HepG2 (cell line): ENCODE data around the gene DNTTIP2. TPM values are rescaled to one million over a fixed set of nuclear protein-coding genes. Genes with fewer than 3 reads are reported as not detected.

Experiments used
- ARNT2 ChIP-seq: sonication (generic); formaldehyde crosslinking; IDR thresholded peaks from 2 replicates; pipeline ENCODE4 v1.8.0; 2022; ENCODE audit warnings: mild to moderate bottlenecking, low read depth, missing genetic modification reagents, moderate library complexity
- ATF4 ChIP-seq, 2 experiments: fragments of 450-650 bp in 1 of 2; sonication (generic) in 1 of 2; formaldehyde crosslinking; IDR thresholded peaks; 2 replicates each; pipeline versions ENCODE4 v1.5.0 to v1.8.0; 2020 to 2022; ENCODE audit warnings: mild to moderate bottlenecking in 1 of 2, missing genetic modification reagents in 1 of 2
- CEBPB ChIP-seq: IDR thresholded peaks from 2 replicates; pipeline ENCODE4 v1.6.1; 2011; ENCODE audit warnings: low read depth, low read length, improper control_type of control experiment, borderline replicate concordance
- ERF ChIP-seq: IDR thresholded peaks from 2 replicates; pipeline ENCODE4 v1.6.1; 2018; ENCODE audit warnings: missing biosample characterization, missing genetic modification reagents
- FOXO1 ChIP-seq: sonication (generic); formaldehyde crosslinking; IDR thresholded peaks from 2 replicates; pipeline ENCODE4 v1.4.0; 2020; ENCODE audit warnings: missing genetic modification reagents
- HDAC2 ChIP-seq: sonication (generic); formaldehyde crosslinking; IDR thresholded peaks from 2 replicates; pipeline ENCODE4 v1.4.0; 2020; ENCODE audit warnings: missing genetic modification reagents
- HOXA9 ChIP-seq: sonication (generic); formaldehyde crosslinking; IDR thresholded peaks from 2 replicates; pipeline ENCODE4 v1.8.1; 2022; ENCODE audit warnings: missing genetic modification reagents, mild to moderate bottlenecking, moderate library complexity, borderline replicate concordance
- ISL2 ChIP-seq: sonication (generic); formaldehyde crosslinking; IDR thresholded peaks from 2 replicates; pipeline ENCODE4 v1.5.0; 2020; ENCODE audit warnings: missing genetic modification reagents
- KDM3A ChIP-seq: IDR thresholded peaks from 2 replicates; pipeline ENCODE4 v1.6.1; 2018; ENCODE audit warnings: low read depth, missing compliant biosample characterization
- NFYB ChIP-seq: sonication (generic); formaldehyde crosslinking; IDR thresholded peaks from 2 replicates; pipeline ENCODE4 v1.4.0; 2020; ENCODE audit warnings: missing genetic modification reagents
- ONECUT2 ChIP-seq: sonication (generic); formaldehyde crosslinking; IDR thresholded peaks from 2 replicates; pipeline ENCODE4 v1.4.0; 2020; ENCODE audit warnings: missing genetic modification reagents
- RARA ChIP-seq: IDR thresholded peaks from 2 replicates; pipeline ENCODE4 v1.6.1; 2016; ENCODE audit warnings: missing genetic modification reagents, missing compliant biosample characterization
- RELA ChIP-seq: sonication (generic); formaldehyde crosslinking; IDR thresholded peaks from 2 replicates; pipeline ENCODE4 v1.4.0; 2020; ENCODE audit warnings: missing genetic modification reagents
- RXRB ChIP-seq: IDR thresholded peaks from 2 replicates; pipeline ENCODE4 v1.6.1; 2016; ENCODE audit warnings: borderline replicate concordance, missing genetic modification reagents, missing compliant biosample characterization
- SAP130 ChIP-seq: IDR thresholded peaks from 2 replicates; pipeline ENCODE4 v1.6.1; 2016; ENCODE audit warnings: low read depth
- SOX13 ChIP-seq, 3 experiments: fragments of 450-650 bp in 1 of 3; sonication (generic) in 1 of 3; formaldehyde crosslinking in 1 of 3; IDR thresholded peaks in 2 of 3; conservative IDR thresholded peaks in 1 of 3; 2 replicates each; pipeline versions ENCODE4 v1.5.0 to v1.6.1; 2016 to 2020; ENCODE audit warnings: antibody characterized with exemption in 1 of 3, mild to moderate bottlenecking in 1 of 3, missing compliant biosample characterization in 1 of 3, missing genetic modification reagents in 1 of 3, moderate library complexity in 1 of 3
- SOX5 ChIP-seq: IDR thresholded peaks from 2 replicates; pipeline ENCODE4 v1.6.1; 2016; ENCODE audit warnings: borderline replicate concordance
- TFDP2 ChIP-seq: sonication (generic); formaldehyde crosslinking; IDR thresholded peaks from 2 replicates; pipeline ENCODE4 v1.4.0; 2020; ENCODE audit warnings: missing genetic modification reagents
- THAP8 ChIP-seq: sonication (generic); formaldehyde crosslinking; IDR thresholded peaks from 2 replicates; pipeline ENCODE4 v1.5.1; 2020; ENCODE audit warnings: missing genetic modification reagents, mild to moderate bottlenecking, borderline replicate concordance
- ZBTB10 ChIP-seq: sonication (generic); formaldehyde crosslinking; IDR thresholded peaks from 2 replicates; pipeline ENCODE4 v1.4.0; 2020; ENCODE audit warnings: missing genetic modification reagents, borderline replicate concordance
- ZBTB21 ChIP-seq: sonication (generic); formaldehyde crosslinking; IDR thresholded peaks from 2 replicates; pipeline ENCODE4 v1.4.0; 2020; ENCODE audit warnings: missing genetic modification reagents
- ZC3H13 ChIP-seq: sonication (generic); formaldehyde crosslinking; IDR thresholded peaks from 2 replicates; pipeline ENCODE4 v1.8.1; 2023; ENCODE audit warnings: mild to moderate bottlenecking, missing genetic modification reagents, moderate library complexity
- ZFP36L1 ChIP-seq: sonication (generic); formaldehyde crosslinking; IDR thresholded peaks from 2 replicates; pipeline ENCODE4 v1.8.0; 2022; ENCODE audit warnings: mild to moderate bottlenecking, missing genetic modification reagents, moderate library complexity
- ZNF317 ChIP-seq: sonication (generic); formaldehyde crosslinking; IDR thresholded peaks from 2 replicates; pipeline ENCODE4 v1.5.0; 2020; ENCODE audit warnings: mild to moderate bottlenecking, missing genetic modification reagents
- ZNF674 ChIP-seq: sonication (generic); formaldehyde crosslinking; IDR thresholded peaks from 2 replicates; pipeline ENCODE4 v1.5.0; 2020; ENCODE audit warnings: low read depth, mild to moderate bottlenecking, missing genetic modification reagents
- ZNF747 ChIP-seq: sonication (generic); formaldehyde crosslinking; IDR thresholded peaks from 2 replicates; pipeline ENCODE4 v1.8.1; 2023; ENCODE audit warnings: missing genetic modification reagents, mild to moderate bottlenecking, borderline replicate concordance
- ZSCAN21 ChIP-seq: sonication (generic); formaldehyde crosslinking; IDR thresholded peaks from 2 replicates; pipeline ENCODE4 v1.8.0; 2022; ENCODE audit warnings: mild to moderate bottlenecking, missing genetic modification reagents, moderate library complexity, borderline replicate concordance
- polyA plus RNA-seq, 8 experiments: library from polyadenylated mRNA; depleted of rRNA in 3 of 8; stranded (reverse) in 7 of 8; unstranded in 1 of 8; fragments of >200 nt; fragmentation: Illumina TruSeq in 4 of 8; extraction: Trizol in 4 of 8; gene quantifications; 2 replicates each; pipeline versions ENCODE4 v1.2.1 to v1.2.3, GENCODE V29; 2011 to 2016; ENCODE audit warnings: low read depth in 4 of 8, missing spikeins in 1 of 8, mixed read lengths in 1 of 8; ENCODE audit not compliant: insufficient read depth in 1 of 8
- total RNA-seq, 5 experiments: library from RNA; depleted of rRNA; stranded (reverse); fragments of >200 nt; fragmentation: Illumina TruSeq; extraction: Trizol; gene quantifications; 2 replicates each; pipeline ENCODE4 v1.2.3, GENCODE V29; 2016; ENCODE audit warnings: low read depth in 1 of 5

The DNTTIP2 gene
- total and polyA plus RNA-seq, 2 of the 13 experiments (the other 11 are each of a cell fraction or from before 2014, with no cell fraction given): 11.4 to 63.3 TPM

DNA sequence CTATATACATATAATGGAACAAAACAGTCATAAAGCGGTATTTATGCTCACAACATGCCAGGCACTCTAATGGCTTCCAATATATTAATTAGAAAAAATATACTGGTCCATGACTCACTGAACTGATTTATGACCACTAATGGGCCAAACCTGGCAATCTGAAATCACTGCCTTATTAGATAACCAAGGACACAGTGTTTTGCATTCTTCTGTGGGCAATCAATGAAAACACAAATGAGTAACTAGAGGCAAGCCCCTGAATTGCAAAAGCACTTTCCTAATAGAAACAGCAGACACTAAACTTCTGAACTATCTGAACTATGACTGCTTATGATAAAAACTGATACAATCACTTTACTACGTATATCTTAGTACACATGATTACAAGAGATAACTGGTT, 26.7 kb upstream of the DNTTIP2 start (continued):
- TF ChIP-seq TFDP2 (no peak), HOXA9 (CRISPR knock-in tag) (no peak), ZC3H13 (CRISPR knock-in tag) (no peak), SOX13 (IDR thresholded peaks at IDR 0.05) (no peak), SOX13 (CRISPR knock-in tag; conservative IDR thresholded peaks at IDR 0.05 in 1 of 2, IDR thresholded peaks at IDR 0.05 in 1 of 2) (peak in 1 of 2 experiments; percentile 69; a peak in 2 of 4 replicates), SAP130 (CRISPR knock-in tag) (peak; percentile 58), ZSCAN21 (CRISPR knock-in tag) (no peak), ZFP36L1 (CRISPR knock-in tag) (no peak), KDM3A (CRISPR knock-in tag) (no peak), RARA (CRISPR knock-in tag) (peak; percentile 76), FOXO1 (CRISPR knock-in tag) (peak; percentile 88; the same call in 1 of the 2 replicates), ONECUT2 (CRISPR knock-in tag) (peak; percentile 87), ZNF747 (CRISPR knock-in tag) (no peak), ZBTB21 (no peak), ZNF317 (CRISPR knock-in tag) (peak; percentile 81; the same call in 1 of the 2 replicates), SOX5 (CRISPR knock-in tag) (peak; percentile 66; the same call in 1 of the 2 replicates), HDAC2 (CRISPR knock-in tag) (peak; percentile 63), RXRB (CRISPR knock-in tag) (peak; percentile 30; the same call in 1 of the 2 replicates), ZNF674 (no peak), ATF4 (CRISPR knock-in tag; IDR thresholded peaks at IDR 0.05) (no peak), ISL2 (CRISPR knock-in tag) (0 out of 2 replicates have a peak, but pooled peaks have one; percentile 20), NFYB (CRISPR knock-in tag) (no peak), RELA (CRISPR knock-in tag) (no peak), THAP8 (CRISPR knock-in tag) (no peak), CEBPB (peak; percentile 64; the same call in 1 of the 2 replicates), ZBTB10 (CRISPR knock-in tag) (no peak), ERF (CRISPR knock-in tag) (0 out of 2 replicates have a peak, but pooled peaks have one; percentile 25), ARNT2 (CRISPR knock-in tag) (no peak)
